ENCODE results near the gene PANX2.
"Not testable (repeated sequence)": the region's sequence is repeated elsewhere in the genome, so short reads cannot be mapped to it uniquely, and the experiment has no call there.

PANX2 gene

DNA sequence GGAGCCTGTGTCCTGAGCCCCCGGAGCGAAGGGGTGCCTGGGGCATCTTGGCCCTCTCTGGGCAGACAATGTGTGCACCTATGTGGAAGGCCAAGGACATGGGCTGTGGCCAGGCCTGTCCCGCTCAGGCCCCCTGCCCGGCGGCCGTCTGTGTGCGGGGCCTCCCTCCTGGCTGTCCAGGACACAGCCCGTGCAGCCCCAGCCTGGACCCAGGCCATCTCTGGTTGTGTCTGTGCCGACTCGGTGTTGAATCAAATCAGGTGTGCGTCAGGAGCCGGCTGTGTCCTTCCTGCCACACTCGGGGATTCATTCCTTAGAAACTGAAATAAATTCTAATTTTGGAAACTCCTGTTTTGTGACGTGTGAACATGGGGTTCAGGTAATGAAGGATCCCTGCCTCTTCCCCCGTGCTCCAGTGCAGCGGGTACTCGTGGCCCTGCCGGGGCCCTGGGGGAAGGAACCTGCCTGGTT is 28.8 kb downstream of the PANX2 start:
- DNase-seq (ENCODE audit: low spot score): no peak

GRCh38 chr22:50199829-50200460 is 29.4 kb downstream of the PANX2 start:
- no peak for DNase-seq (ENCODE audit: low spot score)

- peak; percentile 95 for DNase-seq (ENCODE audit: low spot score)
These were observed 30.1 kb downstream of the PANX2 start, which contains the start of gene SELENOO for GRCh38 chr22:50200461-50201190. SELENOO (plus strand) TSS chr22:50201011; CDS start chr22:50201037, 26 bp downstream.

GRCh38 chr22:50201191-50202129 is 30.9 kb downstream of the PANX2 start:
- DNase-seq (ENCODE audit: low spot score): no peak

GRCh38 chr22:50202130-50202666 is 31.7 kb downstream of the PANX2 start:
- DNase-seq (ENCODE audit: low spot score): no peak

DNA sequence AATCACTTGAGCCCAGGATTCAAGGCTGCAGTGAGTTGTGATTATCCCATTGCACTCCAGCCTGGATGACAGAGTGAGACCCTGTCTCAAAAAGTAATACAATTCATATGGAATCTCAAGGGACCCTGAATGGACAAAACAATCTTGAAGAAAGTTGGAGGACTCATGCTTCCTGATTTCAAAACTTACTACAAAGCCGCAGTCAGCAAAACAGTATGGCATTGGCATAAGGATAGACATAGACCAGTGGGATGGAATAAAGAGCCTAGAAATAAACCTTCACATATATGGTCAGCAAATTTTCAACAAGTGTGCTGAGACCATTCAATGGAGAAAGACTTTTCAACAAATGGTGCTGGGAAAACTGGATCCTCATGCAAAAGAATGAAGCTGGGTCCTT is 32.8 kb downstream of the PANX2 start:
- no peak for DNase-seq (ENCODE audit: low spot score)

GRCh38 chr22:50204571-50204970 is 34.0 kb downstream of the PANX2 start:
- no peak for DNase-seq (ENCODE audit: low spot score)

GRCh38 chr22:50204998-50205397 is 34.5 kb downstream of the PANX2 start:
- not testable (repeated sequence) for DNase-seq (ENCODE audit: low spot score)

DNA sequence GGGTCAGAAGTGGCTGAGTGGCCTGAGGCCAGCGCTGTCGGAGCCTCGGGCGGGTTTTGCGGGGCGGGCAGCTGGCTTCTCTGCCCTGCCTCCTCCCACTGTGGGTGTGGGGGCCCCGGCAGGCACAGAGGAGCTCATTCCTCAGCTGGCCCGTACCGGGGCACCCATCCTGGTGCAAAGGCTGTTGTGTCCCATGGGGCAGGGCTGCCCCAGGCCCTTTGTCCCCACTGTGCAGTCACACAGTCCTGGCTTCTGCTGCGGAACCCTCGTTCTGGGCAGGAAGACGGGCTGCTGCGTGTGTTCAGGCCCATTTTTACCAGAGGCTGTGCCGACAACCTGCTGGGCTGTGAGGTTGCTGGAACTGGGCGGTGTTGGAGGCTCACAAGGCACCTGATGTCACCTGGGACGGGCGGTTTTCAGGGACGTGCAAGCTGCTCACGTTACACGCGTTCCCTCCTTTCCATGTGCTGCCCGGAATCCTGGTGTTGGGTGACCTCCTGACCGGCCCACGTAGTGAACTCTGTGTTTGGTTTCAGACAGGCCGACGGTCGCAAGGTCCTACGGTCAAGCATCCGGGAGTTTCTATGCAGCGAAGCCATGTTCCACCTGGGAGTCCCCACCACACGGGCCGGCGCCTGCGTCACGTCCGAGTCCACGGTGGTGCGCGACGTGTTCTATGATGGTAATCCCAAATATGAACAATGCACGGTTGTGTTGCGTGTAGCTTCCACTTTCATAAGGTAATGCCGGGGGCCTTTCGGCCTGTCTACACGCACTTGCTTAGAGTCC is 35.4 kb downstream of the PANX2 start:
- DNase-seq (ENCODE audit: low spot score): no peak

- DNase-seq (ENCODE audit: low spot score): peak; percentile 64
These were observed 36.1 kb downstream of the PANX2 start for GRCh38 chr22:50206599-50206998.

- DNase-seq (ENCODE audit: low spot score): no peak
These were observed 37.0 kb downstream of the PANX2 start for GRCh38 chr22:50207383-50208140.

- no peak for DNase-seq (ENCODE audit: low spot score)
These were observed 38.0 kb downstream of the PANX2 start for GRCh38 chr22:50208430-50208938.

- no peak for DNase-seq (ENCODE audit: low spot score)
These were observed 38.7 kb downstream of the PANX2 start for GRCh38 chr22:50208939-50209892.

- DNase-seq (ENCODE audit: low spot score): peak; percentile 83
These were observed 39.4 kb downstream of the PANX2 start for GRCh38 chr22:50209893-50210292.

DNA sequence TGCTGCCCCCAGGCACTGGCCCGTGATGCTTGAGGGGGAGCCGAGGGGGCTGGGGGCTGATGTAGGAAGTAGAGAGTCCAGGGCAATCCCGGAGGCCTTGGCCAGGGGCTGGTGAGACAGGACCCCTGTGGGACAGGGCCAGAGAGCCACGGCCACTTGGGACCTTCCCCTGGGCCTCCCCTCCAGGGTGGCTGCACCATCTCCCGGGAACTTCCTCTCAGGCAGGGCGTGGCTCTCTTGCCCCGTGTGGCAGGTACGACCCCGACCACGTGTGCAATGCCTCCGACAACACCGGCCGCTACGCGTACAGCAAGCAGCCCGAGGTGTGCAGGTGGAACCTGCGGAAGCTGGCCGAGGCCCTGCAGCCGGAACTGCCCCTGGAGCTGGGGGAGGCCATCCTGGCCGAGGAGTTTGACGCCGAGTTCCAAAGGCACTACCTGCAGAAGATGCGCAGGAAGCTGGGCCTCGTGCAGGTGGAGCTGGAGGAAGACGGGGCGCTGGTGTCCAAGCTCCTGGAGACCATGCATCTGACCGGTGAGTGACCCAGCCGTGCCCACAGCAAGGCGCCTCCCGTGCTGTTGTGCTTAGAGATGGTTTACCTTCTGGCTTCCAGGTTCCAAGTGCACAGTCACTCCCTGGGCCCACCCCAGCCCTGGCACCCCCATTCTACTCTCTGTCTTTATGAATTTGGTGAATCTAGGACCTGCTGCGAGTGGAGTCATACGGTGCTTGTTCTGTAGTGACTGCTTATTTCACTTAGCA is 40.0 kb downstream of the PANX2 start:
- DNase-seq (ENCODE audit: low spot score): no peak

DNA sequence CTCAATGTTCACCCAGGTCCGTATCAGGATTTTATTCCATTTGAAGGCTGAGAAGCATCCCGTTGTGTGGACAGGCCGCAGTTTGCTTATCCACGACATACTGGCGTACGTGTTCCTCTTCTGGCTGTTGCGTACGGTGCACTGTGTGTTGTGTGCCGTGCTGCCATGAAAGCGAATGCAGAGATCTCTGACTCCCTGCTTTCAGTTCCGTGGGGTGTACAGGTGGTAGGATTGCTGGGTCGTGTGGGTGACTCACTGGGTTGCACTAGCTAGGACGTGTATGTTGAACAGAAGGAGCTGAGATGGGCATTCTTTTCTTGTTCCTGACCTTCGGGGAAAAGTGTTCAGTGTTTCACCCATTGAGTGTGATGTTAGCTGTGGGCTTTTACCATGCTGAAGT is 40.6 kb downstream of the PANX2 start:
- DNase-seq (ENCODE audit: low spot score): no peak

GRCh38 chr22:50213263-50213662 is 42.7 kb downstream of the PANX2 start:
- no peak for DNase-seq (ENCODE audit: low spot score)

- DNase-seq (ENCODE audit: low spot score): no peak
These were observed 44.9 kb downstream of the PANX2 start for GRCh38 chr22:50215297-50216054.

Measured in Ammon's horn (tissue), 1 donor.